ENCODE data around the gene EPHB4. TPM values are rescaled to one million over a fixed set of nuclear protein-coding genes. Genes with fewer than 3 reads are reported as not detected.

EPHB4 gene
- total and polyA plus RNA-seq, 2 of the 8 experiments (the other 6 are each of a cell fraction or from before 2014, with no cell fraction given): 85.0 to 113 TPM

GRCh38 chr7:100860702-100861615 is 33.6 kb upstream of the EPHB4 start (continued):
- TF ChIP-seq ATF2 (IDR thresholded peaks at IDR 0.05; ENCODE audit: low read length) (no peak), POU5F1 (IDR thresholded peaks at IDR 0.05; ENCODE audit: low read depth, low read length) (no peak), JUN (IDR thresholded peaks at IDR 0.05; ENCODE audit: low read depth, low read length) (no peak), BRCA1 (IDR thresholded peaks at IDR 0.05; ENCODE audit: low read depth, low read length) (no peak), CHD2 (IDR thresholded peaks at IDR 0.05; ENCODE audit: low read length) (no peak), TBP (IDR thresholded peaks at IDR 0.05; ENCODE audit: low read depth, low read length) (no peak), SP1 (IDR thresholded peaks at IDR 0.05; ENCODE audit: low read depth, low read length) (no peak), HDAC6 (IDR thresholded peaks at IDR 0.05; ENCODE audit: low read depth, low read length) (no peak), ZNF274 (IDR thresholded peaks at IDR 0.05; ENCODE audit: borderline replicate concordance, extremely low read depth, low read length) (no peak)

Measured in H1 (cell line).